ENCODE data around the gene CUEDC1.
"Not testable (repeated sequence)": the region's sequence is repeated elsewhere in the genome, so short reads cannot be mapped to it uniquely, and the experiment has no call there.

The CUEDC1 gene

DNA sequence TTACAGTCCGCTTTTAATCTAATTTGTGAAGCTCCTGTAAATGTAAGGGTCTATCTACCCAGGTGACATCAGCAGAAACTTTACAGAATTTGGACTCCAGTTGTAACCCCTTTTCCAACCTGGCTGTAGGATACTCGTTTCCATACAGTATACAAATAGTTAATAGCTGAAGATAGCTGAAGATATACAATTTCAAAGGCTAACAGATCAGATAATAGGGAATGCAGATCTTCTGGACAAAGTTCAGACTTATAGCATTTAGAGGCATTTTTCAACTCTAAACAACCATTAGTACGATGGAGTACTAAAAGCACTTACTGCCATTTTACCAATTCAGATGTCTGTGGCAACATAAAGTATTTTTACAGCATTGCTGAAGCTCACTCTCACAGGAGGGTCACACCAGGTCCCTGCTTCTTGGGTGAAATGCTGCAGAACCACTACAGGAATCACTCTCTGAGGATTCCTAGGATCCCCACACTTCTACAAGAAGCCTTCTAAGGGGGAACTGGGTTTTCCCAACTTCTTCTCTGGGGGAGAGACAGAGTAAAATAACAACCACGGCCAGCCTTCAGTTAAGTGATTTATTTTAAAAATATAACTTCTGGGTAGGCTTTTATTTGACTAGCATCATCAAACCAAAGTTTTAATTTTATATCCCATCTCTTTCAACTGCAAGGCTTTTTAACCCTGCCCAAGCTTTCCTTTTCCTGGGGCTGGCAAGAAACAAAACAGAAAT lies 29.9 kb upstream of the CUEDC1 start:
- DNase-seq = no peak

- no peak for DNase-seq
Observed at GRCh38 chr17:57984261-57984890, 29.2 kb upstream of the CUEDC1 start.

GRCh38 chr17:57983446-57983845 lies 28.2 kb upstream of the CUEDC1 start:
- no peak for DNase-seq

DNA sequence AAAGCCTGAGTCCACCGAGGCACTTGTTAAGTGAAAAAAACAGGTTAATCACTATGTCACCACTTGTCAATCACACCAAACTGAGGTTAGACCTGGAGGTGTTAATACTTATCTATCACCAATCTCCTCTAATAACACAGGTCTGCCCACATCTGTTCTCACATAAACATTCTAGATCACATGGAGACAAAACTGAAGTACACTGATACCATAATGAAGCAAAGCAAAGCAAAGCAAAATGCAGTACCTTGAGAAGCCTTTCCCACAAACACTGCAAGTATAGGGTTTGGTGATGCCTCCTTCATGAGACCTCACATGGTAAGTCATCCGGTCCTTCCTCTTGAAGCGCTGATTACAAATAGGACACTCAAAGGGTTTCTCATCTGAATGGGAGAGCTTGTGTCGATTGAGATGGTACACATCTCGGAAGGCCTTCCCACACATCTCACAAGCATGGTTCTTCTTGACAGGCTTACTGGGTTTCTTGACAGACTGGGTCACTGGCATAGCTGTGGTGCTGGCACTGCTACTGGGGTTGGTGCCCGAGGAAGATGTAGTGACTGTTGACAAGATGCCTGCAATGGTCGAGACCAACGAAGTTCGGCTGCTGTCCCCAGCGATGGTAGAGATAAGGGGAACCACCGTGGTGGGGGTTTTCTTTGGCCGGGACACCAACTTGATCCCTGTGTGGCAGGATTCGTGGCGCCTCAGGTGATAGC lies 27.4 kb upstream of the CUEDC1 start:
- DNase-seq = no peak

DNA sequence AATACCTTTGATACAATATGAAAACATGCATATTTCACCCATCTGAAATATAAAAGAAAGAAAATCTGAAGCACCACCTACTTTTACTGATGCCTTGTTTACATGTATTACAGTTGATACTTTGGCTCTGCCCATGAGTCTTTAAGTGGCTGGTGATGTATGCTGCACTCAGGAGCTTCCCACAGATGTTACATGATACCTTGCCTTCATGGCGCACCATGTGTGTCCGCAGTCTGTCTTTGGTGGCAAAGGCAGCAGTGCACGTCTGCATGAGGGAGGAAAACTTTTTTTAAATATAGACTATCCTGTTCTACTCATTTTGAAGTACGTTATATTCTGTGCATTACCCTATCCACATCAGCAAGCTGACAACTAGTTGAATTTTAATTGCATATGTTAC lies 25.3 kb upstream of the CUEDC1 start:
- DNase-seq = no peak

DNA sequence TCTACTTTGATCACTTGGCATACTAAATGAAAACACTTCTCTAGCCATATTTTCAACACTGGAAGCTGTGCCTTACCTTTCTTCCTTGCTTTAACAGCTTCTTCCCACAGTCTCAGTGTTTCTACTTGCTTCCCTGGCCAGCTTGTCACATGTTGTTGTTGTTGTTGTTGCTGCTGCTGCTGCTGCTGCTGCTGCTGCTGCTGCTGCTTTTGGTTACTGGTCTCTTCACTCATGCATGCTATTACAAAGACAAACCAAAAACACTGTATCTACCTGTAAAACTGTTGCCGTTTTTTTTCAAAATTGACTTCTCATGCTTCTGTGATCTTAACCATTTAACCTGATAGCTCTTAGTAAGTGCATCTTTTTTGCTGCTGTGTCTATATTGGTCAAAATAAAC lies 23.9 kb upstream of the CUEDC1 start:
- DNase-seq = no peak

- no peak for DNase-seq
Observed at GRCh38 chr17:57976594-57976993, 21.4 kb upstream of the CUEDC1 start.

DNA sequence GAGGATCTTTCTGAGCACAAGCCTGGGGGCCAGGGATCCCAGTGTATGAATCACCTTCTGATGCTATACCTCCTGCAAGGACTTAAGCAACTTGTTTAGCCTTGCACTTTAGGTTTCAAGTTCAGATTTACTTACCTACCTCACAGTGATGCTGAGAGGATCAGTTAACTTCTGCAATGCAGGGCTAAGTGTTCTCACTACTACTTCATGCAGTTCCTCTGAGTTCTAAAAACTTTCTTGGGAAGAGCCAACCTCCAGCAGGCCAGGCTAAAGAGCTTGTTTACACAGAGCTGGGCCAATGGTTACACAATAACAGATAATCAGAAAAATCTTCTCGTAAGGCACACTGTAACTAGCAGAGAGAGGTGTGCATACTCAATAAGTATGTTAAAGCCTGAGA lies 19.8 kb upstream of the CUEDC1 start:
- DNase-seq = no peak

- DNase-seq = not testable (repeated sequence)
Observed at GRCh38 chr17:57974053-57974824, 19.0 kb upstream of the CUEDC1 start.

DNA sequence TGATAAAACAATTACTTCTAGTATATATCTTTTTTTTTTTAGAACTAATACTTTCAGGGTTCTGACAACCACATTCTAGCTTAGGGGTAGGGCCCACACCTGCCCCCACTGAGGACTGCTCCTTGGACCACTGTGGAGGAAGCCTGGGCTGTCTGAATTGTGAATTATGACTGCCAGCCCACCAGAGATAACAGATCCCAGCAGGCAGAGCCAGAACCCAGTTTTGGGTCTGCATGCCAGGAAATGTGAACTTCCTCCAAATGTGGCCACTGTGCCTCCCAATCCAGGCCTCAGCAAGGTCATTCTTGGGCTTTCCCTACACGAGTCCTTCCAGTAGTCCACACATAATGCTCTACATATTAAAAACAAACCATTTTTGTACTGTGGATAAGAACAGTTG lies 16.9 kb upstream of the CUEDC1 start:
- DNase-seq = no peak

DNA sequence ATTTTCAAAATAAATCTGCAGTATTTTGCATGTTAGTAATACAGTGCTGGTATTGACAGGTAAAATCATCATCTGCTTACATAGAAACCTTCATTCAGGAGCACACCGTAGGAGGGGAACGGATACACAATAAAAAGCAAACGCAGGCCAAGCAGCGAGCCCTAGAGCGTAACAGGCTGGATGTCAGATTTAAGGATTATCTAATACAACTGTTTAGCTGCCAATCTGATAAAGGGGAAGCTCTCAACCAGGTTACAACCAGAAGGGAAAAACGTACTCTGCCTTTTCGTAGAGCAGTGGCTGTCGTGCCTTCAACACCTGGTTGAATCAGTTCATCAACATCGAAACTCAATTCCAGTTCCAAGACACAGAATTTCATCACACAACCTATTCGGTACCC lies 16.4 kb upstream of the CUEDC1 start:
- no peak for DNase-seq

DNA sequence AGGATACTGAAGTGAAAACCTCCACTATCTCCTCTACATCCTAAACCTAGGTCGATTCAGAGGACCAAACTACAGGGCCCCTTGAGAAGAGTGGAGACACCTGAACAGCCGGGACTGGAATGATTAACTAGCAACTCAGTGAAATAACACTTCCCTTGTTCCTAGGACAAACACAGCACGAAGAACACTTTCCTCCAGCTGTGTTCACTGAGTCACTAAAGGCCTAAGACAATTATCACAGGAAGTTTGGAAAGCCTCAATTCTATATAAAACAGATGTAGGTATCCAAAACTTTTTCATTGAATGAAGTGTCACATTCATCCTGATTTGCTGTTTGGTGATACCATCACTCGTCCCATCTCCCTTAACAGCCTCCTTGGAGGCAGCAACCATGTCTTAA lies 15.5 kb upstream of the CUEDC1 start:
- DNase-seq = no peak

DNA sequence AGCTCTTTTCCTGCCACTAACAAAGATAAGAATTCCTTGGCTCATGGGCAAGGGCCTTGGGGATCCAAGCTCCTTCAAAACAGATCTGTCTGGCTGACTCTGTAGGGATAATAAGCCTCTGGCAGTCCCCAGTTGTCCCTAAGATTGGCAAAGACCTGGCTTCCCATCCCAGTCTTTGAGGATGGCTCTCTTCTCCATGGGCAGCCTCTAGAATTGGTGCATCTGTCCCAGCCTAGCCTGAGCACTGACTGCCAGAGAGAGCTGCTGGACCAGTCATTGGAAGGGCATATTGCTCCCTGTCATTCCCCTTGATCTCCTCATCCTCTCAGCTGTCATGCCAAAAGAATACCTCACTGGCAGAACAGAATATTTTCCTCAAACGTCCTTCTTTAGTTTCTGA lies 13.2 kb upstream of the CUEDC1 start:
- DNase-seq = no peak

GRCh38 chr17:57966875-57967274 lies 11.7 kb upstream of the CUEDC1 start:
- no peak for DNase-seq

DNA sequence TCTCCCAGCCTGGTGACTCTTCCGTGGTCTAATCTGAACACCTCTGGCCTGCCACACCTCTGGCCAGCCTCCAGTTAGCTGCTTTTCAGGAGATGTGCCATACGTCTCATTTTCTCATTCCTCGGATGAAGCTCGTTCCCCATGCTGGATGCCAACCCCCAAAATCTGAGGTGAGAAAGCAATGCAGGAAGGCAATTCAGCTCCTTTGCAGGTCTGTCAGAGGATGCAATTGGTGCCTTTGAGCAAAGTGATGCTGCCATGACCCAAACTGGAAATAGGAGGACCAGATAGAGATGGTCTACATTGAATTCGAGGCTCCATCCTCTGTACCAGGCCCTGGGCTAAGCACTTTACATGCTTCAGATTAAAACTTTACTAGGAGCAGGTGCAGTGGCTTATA lies 11.0 kb upstream of the CUEDC1 start:
- DNase-seq = no peak

GRCh38 chr17:57965521-57966160 lies 10.4 kb upstream of the CUEDC1 start:
- no peak for DNase-seq

GRCh38 chr17:57963149-57963511 lies 7.9 kb upstream of the CUEDC1 start:
- DNase-seq = no peak

- no peak for DNase-seq
Observed at GRCh38 chr17:57962279-57963148, 7.3 kb upstream of the CUEDC1 start.

DNA sequence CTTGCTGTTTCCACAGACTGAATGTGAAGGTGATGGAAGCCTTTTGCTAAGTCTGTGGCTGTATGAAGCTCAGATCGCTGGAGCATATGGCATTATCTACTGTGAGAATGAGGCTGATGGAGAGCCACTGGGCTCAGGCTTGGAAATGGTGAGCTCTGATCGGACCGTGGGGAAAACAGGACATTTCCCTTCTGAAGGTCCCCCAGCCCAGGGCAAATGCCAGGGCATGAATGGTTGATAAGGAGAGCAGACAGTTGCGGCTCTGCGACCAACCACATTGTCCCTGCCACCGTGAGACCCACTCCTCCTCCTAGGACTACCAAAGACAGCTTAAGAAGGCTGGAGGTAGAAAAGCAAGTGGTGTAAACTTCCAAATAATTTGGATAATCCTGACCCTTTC lies 4.7 kb upstream of the CUEDC1 start:
- DNase-seq = no peak

- DNase-seq = not testable (repeated sequence)
Observed at GRCh38 chr17:57958391-57958790, 3.2 kb upstream of the CUEDC1 start.

DNA sequence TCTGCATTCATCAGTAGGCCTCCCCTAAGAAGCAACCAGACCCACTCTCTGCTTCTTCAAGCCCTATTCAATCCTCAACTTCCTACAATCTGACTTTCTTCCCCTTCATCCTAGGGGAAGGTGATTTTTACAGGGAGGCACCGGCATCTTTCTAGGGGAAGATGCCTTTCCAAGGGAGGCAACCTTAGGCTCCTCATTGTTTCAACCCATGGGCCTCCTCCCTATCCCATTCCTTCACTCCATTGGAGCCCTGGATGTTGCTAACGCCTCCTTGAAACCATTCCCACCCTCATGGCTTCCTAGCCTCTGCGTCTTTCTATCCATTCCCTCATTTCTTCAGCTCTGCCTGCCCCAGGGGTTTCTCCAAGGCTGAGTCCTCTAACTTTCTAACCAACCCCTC lies 2.7 kb upstream of the CUEDC1 start:
- no peak for DNase-seq
